Endometrial microvascular endothelial cells (primary cell): ENCODE measurements around the gene DNAJC1. TPM values are rescaled to one million over a fixed set of nuclear protein-coding genes. Genes with fewer than 3 reads are reported as not detected.
"Not testable (repeated sequence)": the region's sequence is repeated elsewhere in the genome, so short reads cannot be mapped to it uniquely, and the experiment has no call there.

Experiments
- in situ Hi-C: cut with HindIII; loops from 2 replicates; pipeline ENCODE4 v1.10.0; 2017; ENCODE audit warnings: low sequenced_read_pairs, low pct_unique_long_range_greater_than_20kb; ENCODE audit errors: inconsistent ontology term
- total RNA-seq: library from RNA; depleted of rRNA; stranded (reverse); fragments of >200 nt; gene quantifications from one replicate; pipeline ENCODE4 v1.2.3, GENCODE V29; 2015; ENCODE audit errors: inconsistent ontology term

DNAJC1 gene
- 15.0 TPM for total RNA-seq

GRCh38 chr10:22003177-22003963 lies at the start of gene DNAJC1:
Gene DNAJC1 (minus strand): TSS chr10:22003730. CDS start chr10:22003434, 296 bp downstream.
- in situ Hi-C loops, result no loop called here

GRCh38 chr10:22053048-22053447 lies 49.5 kb upstream of the DNAJC1 start:
- in situ Hi-C loops, result no loop called here

- in situ Hi-C loops, result no loop called here
Measured at GRCh38 chr10:22049635-22050034, 46.1 kb upstream of the DNAJC1 start.

- in situ Hi-C loops, result no loop called here
Measured at GRCh38 chr10:22047812-22048211, 44.3 kb upstream of the DNAJC1 start.

- in situ Hi-C loops, result no loop called here
Measured at GRCh38 chr10:22043327-22043633, 39.8 kb upstream of the DNAJC1 start.

GRCh38 chr10:22042557-22043326 lies 39.2 kb upstream of the DNAJC1 start:
- in situ Hi-C loops, result no loop called here

- in situ Hi-C loops, result no loop called here
Measured at GRCh38 chr10:22034333-22034732, 30.8 kb upstream of the DNAJC1 start.

GRCh38 chr10:22032268-22032667 lies 28.7 kb upstream of the DNAJC1 start:
- in situ Hi-C loops, result not testable (repeated sequence)

- in situ Hi-C loops, result no loop called here
Measured at GRCh38 chr10:22030421-22030820, 26.9 kb upstream of the DNAJC1 start.

GRCh38 chr10:22029445-22030236 lies 26.1 kb upstream of the DNAJC1 start:
- in situ Hi-C loops, result no loop called here

- in situ Hi-C loops, result no loop called here
Measured at GRCh38 chr10:22027364-22028238, 24.1 kb upstream of the DNAJC1 start.

- in situ Hi-C loops, result no loop called here
Measured at GRCh38 chr10:22026287-22026686, 22.8 kb upstream of the DNAJC1 start.

- in situ Hi-C loops, result no loop called here
Measured at GRCh38 chr10:22023508-22023907, 20.0 kb upstream of the DNAJC1 start.

- in situ Hi-C loops, result no loop called here
Measured at GRCh38 chr10:22022257-22023032, 18.9 kb upstream of the DNAJC1 start.

- in situ Hi-C loops, result not testable (repeated sequence)
Measured at GRCh38 chr10:22021144-22021543, 17.6 kb upstream of the DNAJC1 start.

GRCh38 chr10:22017283-22018020 lies 13.9 kb upstream of the DNAJC1 start:
- in situ Hi-C loops, result no loop called here

- in situ Hi-C loops, result no loop called here
Measured at GRCh38 chr10:22016046-22016705, 12.6 kb upstream of the DNAJC1 start.
